Measurements from ENCODE around the gene GRP.
A peak's percentile ranks its signal among the peaks of the same experiment; 100 is the strongest.

Gene GRP

DNA sequence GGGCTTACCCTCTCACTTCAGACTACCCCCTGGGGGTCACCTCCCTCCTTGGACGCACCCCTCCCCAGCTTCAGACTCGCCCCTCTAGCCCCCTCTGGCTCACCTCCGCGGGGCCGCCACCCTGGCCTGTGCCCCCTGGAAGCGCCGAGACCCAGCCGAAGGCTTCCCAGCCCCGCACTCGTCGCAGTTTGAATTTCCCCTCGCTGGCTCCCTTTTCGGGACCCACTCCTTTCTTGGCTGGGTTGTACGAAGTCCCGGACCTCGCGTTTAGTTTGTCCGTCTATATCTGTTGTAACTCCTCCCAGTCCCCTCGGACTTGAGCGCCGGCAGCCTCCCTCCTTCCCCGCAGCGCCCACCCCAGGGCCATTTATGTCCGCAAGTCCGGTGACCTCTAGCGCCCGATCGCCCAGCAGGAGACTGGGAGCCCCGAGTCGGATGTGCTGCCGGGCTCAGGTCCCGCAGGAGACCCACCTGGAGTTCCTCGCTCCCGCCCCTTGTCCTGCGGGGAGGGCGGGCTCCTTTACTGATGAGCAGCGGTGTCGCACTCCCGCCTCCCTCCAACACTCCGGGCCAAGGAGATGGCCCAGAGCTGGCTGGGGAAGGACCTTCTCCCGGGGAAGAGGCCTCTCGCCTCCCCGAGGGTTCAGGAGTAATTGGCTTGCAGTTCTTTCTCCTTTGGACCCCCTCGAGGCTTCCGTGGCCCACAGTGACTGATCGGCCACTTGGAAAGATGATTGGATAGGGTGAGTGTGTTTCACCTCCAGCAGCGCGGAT, 54.0 kb downstream of the GRP start:
- Histone ChIP-seq H3K9me3 (ENCODE audit: control insufficient read depth, low read length) (no peaks in the 10 kb centered on the region), H3K4me3 (ENCODE audit: extremely low read depth, insufficient read depth, low read length, poor library complexity, severe bottlenecking) (peak overlapping the region; percentile 8), H3K36me3 (ENCODE audit: control insufficient read depth, insufficient read depth, low read length) (no peaks in the 10 kb centered on the region), H3K4me1 (ENCODE audit: control insufficient read depth, insufficient read depth, low read length, poor library complexity, severe bottlenecking) (no peaks in the 10 kb centered on the region), H3K27ac (ENCODE audit: low read depth, low read length, severe bottlenecking) (no peak overlapping the region)
- 1 to 2% methylated on average over 37 to 45 of the region's 48 CpGs for WGBS, 2 experiments (ENCODE audit: insufficient coverage in 2 of 2)

- Histone ChIP-seq H3K4me1 (ENCODE audit: control insufficient read depth, insufficient read depth, low read length, poor library complexity, severe bottlenecking) (no peaks in the 10 kb centered on the region), H3K36me3 (ENCODE audit: control insufficient read depth, insufficient read depth, low read length) (no peaks in the 10 kb centered on the region), H3K9me3 (ENCODE audit: control insufficient read depth, low read length) (no peaks in the 10 kb centered on the region), H3K27ac (ENCODE audit: low read depth, low read length, severe bottlenecking) (no peak overlapping the region), H3K4me3 (ENCODE audit: extremely low read depth, insufficient read depth, low read length, poor library complexity, severe bottlenecking) (no peak overlapping the region)
- 2 to 5% methylated on average over 14 to 16 of the region's 18 CpGs for WGBS, 2 experiments (ENCODE audit: insufficient coverage in 2 of 2)
These were observed 54.6 kb downstream of the GRP start for GRCh38 chr18:59274533-59274928.

DNA sequence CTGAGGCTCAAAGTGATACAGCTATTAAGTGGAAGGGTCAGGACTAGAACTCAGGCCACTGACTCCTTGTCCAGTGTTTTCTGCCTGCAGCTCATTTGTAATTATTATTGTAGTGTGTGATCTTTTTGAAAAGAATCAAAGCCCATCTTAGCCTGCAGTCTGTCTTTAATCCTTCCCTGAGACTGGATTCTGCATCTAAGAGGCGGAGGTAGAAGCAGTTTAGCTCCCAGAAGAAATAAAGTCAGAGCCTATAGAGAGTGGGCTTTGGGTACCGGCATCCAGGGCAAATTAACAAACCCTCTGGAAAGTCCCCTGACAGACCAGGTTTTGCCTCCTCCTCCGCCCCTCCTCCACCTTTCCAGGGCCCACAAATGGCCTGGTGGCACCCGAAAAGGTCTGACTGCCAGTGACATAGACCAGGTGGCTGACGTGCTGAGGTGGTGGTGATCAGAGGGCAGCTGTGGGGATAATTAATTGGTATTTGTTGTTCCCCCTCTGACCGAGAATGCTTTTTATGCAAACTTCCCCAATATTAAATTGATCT, 55.5 kb downstream of the GRP start:
- Histone ChIP-seq H3K4me1 (ENCODE audit: control insufficient read depth, insufficient read depth, low read length, poor library complexity, severe bottlenecking) (no peaks in the 10 kb centered on the region), H3K36me3 (ENCODE audit: control insufficient read depth, insufficient read depth, low read length) (no peaks in the 10 kb centered on the region), H3K9me3 (ENCODE audit: control insufficient read depth, low read length) (no peaks in the 10 kb centered on the region), H3K4me3 (ENCODE audit: extremely low read depth, insufficient read depth, low read length, poor library complexity, severe bottlenecking) (no peak overlapping the region), H3K27ac (ENCODE audit: low read depth, low read length, severe bottlenecking) (no peak overlapping the region)
- WGBS, 2 experiments (ENCODE audit: insufficient coverage in 2 of 2): 40% methylated on average over 2 of the region's 6 CpGs; no CpG with 5 or more reads in 1 of the 2 experiments

- Histone ChIP-seq H3K36me3 (ENCODE audit: control insufficient read depth, insufficient read depth, low read length) (no peaks in the 10 kb centered on the region), H3K4me3 (ENCODE audit: extremely low read depth, insufficient read depth, low read length, poor library complexity, severe bottlenecking) (no peak overlapping the region), H3K9me3 (ENCODE audit: control insufficient read depth, low read length) (no peaks in the 10 kb centered on the region), H3K27ac (ENCODE audit: low read depth, low read length, severe bottlenecking) (no peak overlapping the region), H3K4me1 (ENCODE audit: control insufficient read depth, insufficient read depth, low read length, poor library complexity, severe bottlenecking) (no peaks in the 10 kb centered on the region)
- 5 to 29% methylated on average over 4 of the region's 5 CpGs for WGBS, 2 experiments (ENCODE audit: insufficient coverage in 2 of 2)
These were observed 56.1 kb downstream of the GRP start for GRCh38 chr18:59276047-59276446.

DNA sequence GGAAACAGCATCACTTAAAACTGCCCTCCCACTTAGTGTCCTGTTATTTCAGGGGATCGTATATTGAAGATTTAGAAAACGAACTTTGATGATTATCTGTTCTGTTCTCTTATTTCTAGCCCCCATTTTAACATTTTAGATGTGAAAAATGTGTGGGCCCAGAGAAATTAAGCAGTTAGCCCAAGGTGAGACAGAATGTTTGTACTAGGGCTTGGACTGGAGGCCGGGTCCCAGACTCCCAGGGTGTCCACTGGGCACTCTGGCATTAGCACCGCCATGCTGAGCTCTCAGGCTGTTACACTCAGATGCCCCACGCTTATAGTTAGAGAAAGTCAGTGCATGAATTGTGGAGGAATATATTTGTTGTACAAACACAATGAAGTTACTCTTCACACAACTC, 58.8 kb downstream of the GRP start:
- 88% methylated on average over 1 of the region's 5 CpGs; no CpG with 5 or more reads in 1 of the 2 experiments for WGBS, 2 experiments (ENCODE audit: insufficient coverage in 2 of 2)
- Histone ChIP-seq H3K9me3 (ENCODE audit: control insufficient read depth, low read length) (no peaks in the 10 kb centered on the region), H3K27ac (ENCODE audit: low read depth, low read length, severe bottlenecking) (no peak overlapping the region), H3K4me3 (ENCODE audit: extremely low read depth, insufficient read depth, low read length, poor library complexity, severe bottlenecking) (no peak overlapping the region), H3K4me1 (ENCODE audit: control insufficient read depth, insufficient read depth, low read length, poor library complexity, severe bottlenecking) (no peaks in the 10 kb centered on the region), H3K36me3 (ENCODE audit: control insufficient read depth, insufficient read depth, low read length) (no peaks in the 10 kb centered on the region)

DNA sequence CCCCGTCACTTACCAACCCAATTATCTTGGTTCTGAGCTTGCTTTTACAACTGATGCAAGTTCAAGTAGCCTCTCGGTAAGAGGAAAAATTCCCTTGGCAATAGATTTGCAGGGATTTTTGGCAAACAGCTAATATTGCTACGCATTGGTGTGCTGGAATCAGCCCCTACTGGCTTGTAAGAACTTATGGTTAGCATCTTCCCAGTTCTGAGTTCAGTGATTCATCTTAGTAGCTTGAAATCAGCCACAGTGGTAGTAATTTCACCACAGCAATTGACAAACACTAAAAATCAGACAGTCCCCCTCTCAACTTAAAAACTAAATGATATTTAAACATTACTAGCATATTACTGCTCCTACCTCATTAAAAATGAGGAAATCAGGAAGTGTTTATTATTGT, 59.2 kb downstream of the GRP start:
- no peaks in the 10 kb centered on the region for H3K4me1 ChIP-seq (ENCODE audit: control insufficient read depth, insufficient read depth, low read length, poor library complexity, severe bottlenecking)
- H3K9me3 ChIP-seq (ENCODE audit: control insufficient read depth, low read length): no peaks in the 10 kb centered on the region
- 65 to 95% methylated on average over 2 of the region's 3 CpGs for WGBS, 2 experiments (ENCODE audit: insufficient coverage in 2 of 2)
- H3K27ac ChIP-seq (ENCODE audit: low read depth, low read length, severe bottlenecking): no peak overlapping the region
- no peak overlapping the region for H3K4me3 ChIP-seq (ENCODE audit: extremely low read depth, insufficient read depth, low read length, poor library complexity, severe bottlenecking)
- no peaks in the 10 kb centered on the region for H3K36me3 ChIP-seq (ENCODE audit: control insufficient read depth, insufficient read depth, low read length)

GRCh38 chr18:59279722-59280121, 59.8 kb downstream of the GRP start:
- Histone ChIP-seq H3K36me3 (ENCODE audit: control insufficient read depth, insufficient read depth, low read length) (no peaks in the 10 kb centered on the region), H3K9me3 (ENCODE audit: control insufficient read depth, low read length) (no peaks in the 10 kb centered on the region), H3K27ac (ENCODE audit: low read depth, low read length, severe bottlenecking) (no peak overlapping the region), H3K4me3 (ENCODE audit: extremely low read depth, insufficient read depth, low read length, poor library complexity, severe bottlenecking) (no peak overlapping the region), H3K4me1 (ENCODE audit: control insufficient read depth, insufficient read depth, low read length, poor library complexity, severe bottlenecking) (no peaks in the 10 kb centered on the region)
- WGBS, 2 experiments (ENCODE audit: insufficient coverage in 2 of 2): 50 to 71% methylated on average over 1 of the region's 1 CpG
